HG03565 (cell line): ENCODE measurements around the gene GET4.
"Not testable (repeated sequence)": the region's sequence is repeated elsewhere in the genome, so short reads cannot be mapped to it uniquely, and the experiment has no call there.

Experiments used
- ATAC-seq: cut with Tn5 transposase; IDR thresholded peaks from one replicate; pipeline ENCODE4 v1.9.1; 2021; ENCODE audit warnings: mild to moderate bottlenecking, moderate library complexity; ENCODE audit not compliant: unreplicated experiment

The GET4 gene

GRCh38 chr7:845091-845490, 31.3 kb upstream of the GET4 start:
- ATAC-seq, result no peak

DNA sequence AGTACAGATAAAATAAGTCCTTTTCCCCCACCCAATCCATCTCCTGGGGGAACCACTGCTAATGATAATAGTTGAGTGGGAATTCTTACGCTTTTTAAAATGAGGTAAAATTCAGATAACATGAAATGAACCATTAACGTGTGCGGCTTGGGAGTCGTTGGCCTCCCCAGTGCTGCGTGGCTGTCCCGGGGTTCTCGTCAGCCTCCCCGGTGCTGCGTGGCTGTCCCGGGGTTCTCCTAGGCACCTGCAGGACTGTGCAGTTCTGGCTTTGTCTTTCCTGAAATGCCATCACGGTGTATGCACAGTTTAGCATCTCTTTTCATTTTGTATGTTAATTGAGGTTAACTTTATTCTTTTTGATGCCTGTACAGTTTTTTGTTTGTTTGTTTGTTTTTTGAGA, 30.6 kb upstream of the GET4 start:
- no peak for ATAC-seq

DNA sequence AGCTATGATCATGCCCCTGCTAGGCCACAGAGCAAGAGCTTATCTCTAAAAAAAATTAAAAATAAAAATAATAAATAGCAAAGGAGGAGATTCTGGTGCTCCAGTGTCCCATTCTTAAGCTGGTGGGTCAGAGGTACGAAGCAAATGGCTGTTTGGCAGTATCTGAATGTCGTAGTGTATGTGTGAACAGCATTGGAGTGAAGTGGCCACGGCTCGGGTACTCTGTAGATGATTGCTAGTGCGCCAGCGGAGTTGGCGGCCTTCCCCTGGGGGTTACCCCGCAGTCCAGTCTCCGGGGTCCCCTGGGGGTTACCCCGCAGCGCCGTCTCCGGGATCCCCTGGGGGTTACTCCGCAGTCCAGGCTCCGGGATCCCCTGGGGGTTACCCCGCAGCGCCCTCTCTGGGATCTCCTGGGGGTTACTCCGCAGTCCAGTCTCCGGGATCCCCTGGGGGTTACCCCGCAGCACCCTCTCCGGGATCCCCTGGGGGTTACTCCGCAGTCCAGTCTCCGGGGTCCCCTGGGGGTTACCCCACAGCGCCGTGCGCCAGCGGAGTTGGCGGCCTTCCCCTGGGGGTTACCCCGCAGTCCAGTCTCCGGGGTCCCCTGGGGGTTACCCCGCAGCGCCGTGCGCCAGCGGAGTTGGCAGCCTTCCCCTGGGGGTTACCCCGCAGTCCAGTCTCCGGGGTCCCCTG, 29.2 kb upstream of the GET4 start:
- ATAC-seq, result not testable (repeated sequence)

DNA sequence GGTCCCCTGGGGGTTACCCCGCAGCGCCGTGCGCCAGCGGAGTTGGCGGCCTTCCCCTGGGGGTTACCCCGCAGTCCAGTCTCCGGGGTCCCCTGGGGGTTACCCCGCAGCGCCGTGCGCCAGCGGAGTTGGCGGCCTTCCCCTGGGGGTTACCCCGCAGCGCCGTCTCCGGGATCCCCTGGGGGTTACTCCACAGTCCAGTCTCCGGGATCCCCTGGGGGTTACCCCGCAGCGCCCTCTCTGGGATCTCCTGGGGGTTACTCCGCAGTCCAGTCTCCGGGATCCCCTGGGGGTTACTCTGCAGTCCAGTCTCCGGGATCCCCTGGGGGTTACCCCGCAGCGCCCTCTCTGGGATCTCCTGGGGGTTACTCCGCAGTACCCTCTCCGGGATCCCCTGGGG, 28.6 kb upstream of the GET4 start:
- ATAC-seq, result not testable (repeated sequence)

- no peak for ATAC-seq
Observed at GRCh38 chr7:849145-849544, 27.2 kb upstream of the GET4 start.

DNA sequence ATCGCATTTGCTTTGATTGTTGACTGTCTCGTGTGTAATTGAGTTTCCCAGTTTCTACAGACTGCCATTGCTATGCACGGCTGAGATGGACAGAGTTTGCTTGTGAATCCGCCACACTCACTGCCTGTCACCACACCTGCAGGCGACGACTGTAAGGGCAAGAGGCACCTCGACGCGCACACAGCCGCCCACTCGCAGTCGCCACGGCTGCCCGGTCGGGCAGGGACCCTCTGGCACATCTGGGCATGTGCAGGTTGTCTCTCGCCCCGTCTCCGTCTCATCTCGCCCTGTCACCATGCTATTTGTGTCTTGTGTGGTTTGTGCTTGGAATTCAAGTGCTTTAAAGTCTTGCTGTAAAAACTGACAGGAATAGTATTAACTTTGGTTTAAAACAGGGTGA, 26.6 kb upstream of the GET4 start:
- ATAC-seq, result no peak

DNA sequence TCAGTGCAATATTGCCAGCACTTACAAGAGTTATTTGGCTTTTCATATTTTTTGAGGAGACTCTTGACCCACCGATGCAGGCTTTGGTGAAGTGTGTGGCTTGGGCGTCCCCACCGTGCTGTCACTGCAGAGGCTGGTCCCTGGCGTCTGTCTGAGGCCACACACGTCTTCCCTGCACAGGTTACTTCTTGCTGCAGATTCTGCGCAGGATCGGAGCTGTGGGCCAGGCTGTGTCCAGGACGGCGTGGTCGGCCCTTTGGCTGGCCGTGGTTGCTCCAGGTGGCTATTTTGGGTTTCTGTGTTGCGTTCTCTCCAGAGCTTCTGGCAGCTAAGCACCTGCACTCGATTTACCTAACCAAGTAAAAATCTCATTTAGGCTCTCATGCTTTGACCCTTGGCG, 25.1 kb upstream of the GET4 start:
- no peak for ATAC-seq

GRCh38 chr7:853366-854117, 22.8 kb upstream of the GET4 start:
- ATAC-seq, result no peak

DNA sequence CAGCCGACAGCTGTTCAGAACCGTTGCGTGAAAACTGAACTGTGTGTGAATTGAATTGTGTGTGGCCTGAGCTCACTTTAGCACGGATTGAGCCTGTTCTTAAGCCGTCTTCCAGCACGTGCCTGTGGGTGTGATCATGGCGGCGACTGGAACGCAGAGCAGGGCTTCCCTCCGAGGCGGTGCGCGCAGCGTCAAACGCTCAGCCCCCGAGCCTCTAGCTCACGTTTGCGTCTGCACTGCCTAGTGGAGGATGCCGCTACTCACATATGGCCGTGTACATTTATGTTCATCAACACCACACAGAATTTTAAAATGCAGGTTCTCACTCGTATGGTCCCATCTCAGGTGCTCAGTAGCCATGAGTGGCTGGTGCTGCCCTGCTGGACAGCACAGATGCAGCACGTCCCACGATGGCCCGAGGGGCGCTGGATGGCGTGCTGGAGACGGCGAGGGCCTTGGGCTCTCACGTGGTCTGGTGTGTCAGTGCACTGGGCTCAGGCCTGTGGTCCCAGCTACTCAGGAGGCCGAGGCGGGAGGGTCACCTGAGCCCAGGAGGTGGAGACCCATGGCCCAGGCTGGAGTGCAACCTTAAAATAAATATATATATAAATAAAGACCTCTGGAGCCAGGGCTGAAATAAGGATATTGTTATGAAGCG, 22.1 kb upstream of the GET4 start:
- ATAC-seq, result no peak

DNA sequence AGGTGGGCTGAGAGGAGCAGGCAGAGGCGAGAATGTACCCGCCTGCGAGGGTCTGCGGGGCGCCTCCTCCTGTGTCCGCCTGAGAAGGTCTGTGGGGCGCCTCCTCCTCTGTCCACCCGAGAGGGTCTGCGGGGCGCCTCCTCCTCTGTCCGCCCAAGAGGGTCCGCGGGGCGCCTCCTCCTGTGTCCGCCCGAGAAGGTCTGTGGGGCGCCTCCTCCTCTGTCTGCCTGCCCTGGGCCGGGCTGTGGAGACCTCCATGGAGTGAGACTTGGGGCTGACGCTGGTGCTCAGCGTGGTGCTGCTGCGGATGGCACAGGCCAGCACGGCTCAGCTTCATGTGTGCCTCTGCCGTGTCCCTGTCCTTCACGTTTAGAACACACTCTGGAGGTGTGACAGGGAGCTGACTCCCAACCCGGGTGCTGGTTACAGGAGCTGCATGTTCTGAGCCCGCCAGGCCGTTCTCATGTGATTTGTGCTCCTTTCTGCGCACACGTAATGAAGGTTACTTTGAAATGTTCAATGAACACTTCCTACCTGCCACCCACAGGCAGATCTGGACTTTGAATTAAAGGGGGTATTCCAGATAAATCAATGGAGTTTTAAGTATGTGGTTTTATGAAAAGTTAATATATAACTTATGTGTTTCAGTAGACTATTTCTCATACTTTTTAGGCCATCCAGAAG, 20.5 kb upstream of the GET4 start:
- no peak for ATAC-seq

DNA sequence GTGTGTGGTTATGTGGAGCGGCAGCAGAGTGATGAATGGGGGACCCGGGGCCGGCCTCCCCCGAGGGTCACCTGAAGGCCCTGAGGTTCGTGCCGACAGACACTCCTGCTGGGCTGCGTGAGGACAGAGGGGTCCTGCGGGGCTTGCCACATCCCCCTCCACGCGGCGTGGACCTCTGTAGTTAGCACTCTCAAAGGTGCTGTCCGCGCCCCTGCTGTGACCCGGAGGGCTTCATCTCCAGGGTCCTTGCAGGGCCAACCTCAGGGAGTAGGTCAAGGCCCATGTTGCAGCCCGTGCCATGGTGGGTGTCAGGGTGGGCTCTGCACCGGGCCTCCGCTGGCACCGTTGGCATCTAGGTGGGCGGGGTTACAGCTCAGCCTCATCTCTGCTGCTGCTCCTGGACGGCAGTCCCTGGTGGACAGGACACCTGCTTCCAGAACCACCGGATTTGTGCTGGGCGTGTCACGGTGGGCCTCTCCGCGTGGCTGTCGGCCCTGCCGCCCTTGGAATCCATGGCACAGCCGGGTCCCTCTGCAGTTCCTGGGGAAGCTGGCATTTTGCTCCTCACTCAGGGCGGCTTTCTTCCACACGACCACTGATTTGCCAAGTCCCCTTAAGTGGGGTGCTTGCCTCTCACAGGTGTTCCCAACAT, 19.8 kb upstream of the GET4 start:
- no peak for ATAC-seq

DNA sequence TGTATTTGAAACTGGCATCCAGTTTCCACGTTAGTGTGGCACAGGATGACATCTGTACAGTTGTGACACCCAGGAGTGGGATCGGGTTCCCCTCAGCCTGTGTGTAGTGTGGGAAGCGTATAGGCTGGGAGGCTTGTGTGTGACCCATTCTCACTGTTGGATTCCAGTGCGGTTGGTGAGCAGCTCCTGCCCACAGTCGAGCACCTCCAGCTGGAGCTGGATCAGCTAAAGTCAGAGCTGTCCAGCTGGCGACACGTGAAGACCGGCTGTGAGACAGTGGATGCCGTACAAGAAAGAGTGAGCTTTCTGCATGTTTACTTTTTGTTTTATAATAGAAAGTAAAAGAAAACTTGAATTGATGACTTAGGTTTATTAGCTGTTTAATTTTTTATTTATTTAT, 18.7 kb upstream of the GET4 start:
- ATAC-seq, result no peak

DNA sequence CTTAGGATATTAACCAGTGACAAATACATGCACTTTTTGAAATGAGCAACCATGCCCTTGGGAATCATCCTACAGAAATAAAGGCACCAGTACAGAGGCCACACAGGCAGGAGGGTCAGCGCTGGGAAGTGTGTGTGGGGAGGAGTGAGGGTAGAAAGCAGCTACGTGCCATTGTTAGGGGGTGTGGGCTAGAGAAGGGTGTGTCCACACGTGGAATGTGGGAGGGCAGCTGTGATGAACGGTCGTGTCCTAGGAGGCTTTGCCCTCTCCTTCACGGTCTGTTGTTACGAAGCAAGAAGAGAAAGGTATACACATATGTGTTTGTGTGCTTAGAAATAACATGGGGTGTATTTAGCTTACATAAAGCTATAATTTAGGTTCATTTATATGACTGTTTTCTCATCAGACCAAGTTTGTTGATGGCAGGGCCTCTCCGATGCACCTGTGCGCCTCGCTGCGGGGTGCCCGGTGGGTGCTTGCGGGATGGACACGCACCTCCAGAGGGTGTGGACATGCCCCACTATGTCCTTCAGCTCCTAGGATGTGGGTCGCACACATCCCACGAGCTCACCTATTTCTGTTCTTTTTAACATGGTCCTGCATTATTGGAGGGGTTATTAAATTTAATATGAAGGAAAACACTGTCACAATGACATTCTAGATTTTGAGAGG, 16.9 kb upstream of the GET4 start:
- ATAC-seq, result no peak

DNA sequence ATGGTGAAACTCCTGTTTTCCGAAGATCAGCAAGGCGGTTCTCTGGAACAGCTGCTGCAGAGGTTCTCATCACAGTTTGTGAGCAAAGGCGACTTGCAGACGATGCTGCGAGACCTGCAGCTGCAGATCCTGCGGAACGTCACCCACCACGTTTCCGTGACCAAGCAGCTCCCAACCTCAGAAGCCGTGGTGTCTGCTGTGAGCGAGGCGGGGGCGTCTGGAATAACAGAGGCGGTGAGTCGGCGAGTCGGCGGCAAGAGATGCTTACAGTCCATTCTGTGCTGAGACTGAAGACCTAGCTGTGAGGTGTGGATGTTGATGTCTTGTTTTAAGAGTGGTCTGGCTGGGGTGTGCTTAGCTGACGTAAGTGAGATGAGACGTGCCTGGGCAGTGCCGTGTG, 16.2 kb upstream of the GET4 start:
- no peak for ATAC-seq

DNA sequence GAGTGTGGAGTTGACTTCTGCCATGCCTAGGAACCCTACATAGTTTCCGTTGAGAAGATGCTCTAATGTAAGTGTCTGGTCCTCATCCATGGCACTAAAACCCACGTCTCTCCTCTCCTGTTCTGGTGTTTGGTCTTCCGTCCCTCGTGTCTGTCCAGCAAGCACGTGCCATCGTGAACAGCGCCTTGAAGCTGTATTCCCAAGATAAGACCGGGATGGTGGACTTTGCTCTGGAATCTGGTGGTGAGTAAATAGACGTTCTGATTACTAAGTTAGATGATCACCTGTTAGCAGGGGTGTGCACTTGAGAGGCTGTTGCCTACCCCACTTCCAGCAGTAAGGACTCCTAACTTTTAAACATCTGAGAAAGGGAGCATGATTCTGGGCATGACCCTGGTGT, 15.1 kb upstream of the GET4 start:
- no peak for ATAC-seq

DNA sequence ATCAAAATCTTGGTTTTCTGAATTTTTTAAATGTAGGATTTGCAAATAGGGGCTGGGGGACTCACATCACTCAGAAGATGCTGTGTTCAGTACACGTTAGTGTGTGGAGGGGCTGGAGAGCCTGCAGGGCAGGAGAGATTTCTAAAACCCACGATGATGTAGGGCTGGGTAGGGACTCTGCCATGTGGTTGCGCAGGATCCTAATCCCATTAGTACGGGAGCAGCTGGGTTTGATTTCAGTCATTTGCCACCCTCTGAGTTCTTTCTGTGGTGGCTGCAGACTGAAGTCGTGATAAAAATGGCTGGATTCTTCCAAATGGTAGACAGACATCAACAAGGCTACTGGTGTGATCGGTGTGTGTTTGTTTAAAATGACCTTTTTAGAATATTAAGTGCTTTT, 14.2 kb upstream of the GET4 start:
- ATAC-seq, result no peak

DNA sequence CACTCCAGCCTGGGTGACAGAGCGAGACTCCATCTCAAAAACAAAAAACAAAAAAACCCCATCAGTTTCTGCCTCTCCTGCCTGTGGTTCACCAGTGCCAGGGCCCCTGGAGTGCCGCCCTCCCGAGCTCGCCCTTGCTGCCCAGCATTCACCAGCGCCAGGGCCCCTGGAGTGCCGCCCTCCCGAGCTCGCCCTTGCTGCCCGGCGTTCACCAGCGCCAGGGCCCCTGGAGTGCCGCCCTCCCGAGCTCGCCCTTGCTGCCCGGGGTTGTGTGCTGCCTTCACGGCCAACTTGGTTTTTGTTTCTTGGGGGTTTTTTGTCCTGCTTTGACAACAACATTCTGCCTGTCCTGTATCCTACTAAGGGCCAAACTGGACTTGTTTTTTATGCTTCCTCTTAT, 13.2 kb upstream of the GET4 start:
- no peak for ATAC-seq

DNA sequence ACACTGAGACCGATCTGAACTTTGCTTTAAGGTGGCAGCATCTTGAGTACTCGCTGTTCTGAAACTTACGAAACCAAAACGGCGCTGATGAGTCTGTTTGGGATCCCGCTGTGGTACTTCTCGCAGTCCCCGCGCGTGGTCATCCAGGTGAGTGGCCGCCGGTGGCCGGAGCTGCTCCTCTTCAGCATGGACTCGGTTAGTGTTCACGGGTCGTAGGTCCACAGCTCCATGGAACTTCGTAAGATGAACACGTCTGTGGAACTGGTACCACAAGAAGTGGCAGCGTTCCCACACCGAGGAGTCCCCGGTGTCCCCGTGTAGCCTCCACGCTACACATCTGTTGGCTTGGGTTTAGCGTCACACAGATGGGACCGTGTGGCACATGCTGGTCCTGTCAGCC, 10.4 kb upstream of the GET4 start:
- no peak for ATAC-seq

GRCh38 chr7:867001-867405, 9.4 kb upstream of the GET4 start:
- no peak for ATAC-seq

- no peak for ATAC-seq
Observed at GRCh38 chr7:867406-868188, 8.8 kb upstream of the GET4 start.
